ENCODE data around the gene CD63. TPM values are rescaled to one million over a fixed set of nuclear protein-coding genes. Genes with fewer than 3 reads are reported as not detected.

CD63 gene
- total RNA-seq (46.4 TPM), polyA plus RNA-seq (100 to 1,000 TPM; 145 to 205 (median 180) TPM)

- no peaks in the 10 kb centered on the region for H3K9me3 ChIP-seq (ENCODE audit: control insufficient read depth in 2 of 2, low read length in 2 of 2)
- DNase-seq (peak in 2 of 3 donors; percentile 61 to 72), ATAC-seq (ENCODE audit: low read depth in 2 of 2) (peak; percentile 57 to 58)
- H3K4me3 ChIP-seq (ENCODE audit: low read depth, low read length), result peak within 1 kb of the TSS; percentile 73
- Mint-ChIP-seq H3K27me3 (no peaks in the 10 kb centered on the region), H3K4me3 (peak within 1 kb of the TSS; percentile 85 to 94 (median 92)), H3K4me1 (peaks cover 6 to 48% (median 32%) of the 10 kb centered on the region in 4 donors), H3K36me3 (no peaks in the 10 kb centered on the region), H3K27ac (peak within 1 kb of the TSS; percentile 93 to 96 (median 95)), H3K9me3 (peaks cover 0 to 2% (median 0%) of the 10 kb centered on the region in 7 donors)
- peaks cover 42% of the 10 kb centered on the region for H3K4me1 ChIP-seq (ENCODE audit: control insufficient read depth, insufficient read depth, low read length, poor library complexity, severe bottlenecking)
- H3K27me3 ChIP-seq (ENCODE audit: control insufficient read depth, insufficient read depth, low read length), result no peaks in the 10 kb centered on the region
- H3K36me3 ChIP-seq (ENCODE audit: control insufficient read depth, insufficient read depth, low read length), result no peaks in the 10 kb centered on the region
- H3K27ac ChIP-seq (ENCODE audit: insufficient read depth, low read length, poor library complexity, severe bottlenecking), result peak within 1 kb of the TSS; percentile 79
Observed at GRCh38 chr12:55728939-55729818, at the start of gene CD63. Gene CD63, minus strand, starts transcription at chr12:55729009. Its CDS starts 668 bp downstream, at chr12:55728341.

- H3K27me3 ChIP-seq (ENCODE audit: control insufficient read depth, insufficient read depth, low read length), result no peaks in the 10 kb centered on the region
- Mint-ChIP-seq H3K9me3 (peaks cover 0 to 1% (median 0%) of the 10 kb centered on the region in 7 donors), H3K4me1 (peaks cover 5 to 21% (median 11%) of the 10 kb centered on the region in 4 donors), H3K4me3 (no peak overlapping the region), H3K36me3 (peaks cover 23% of the 10 kb centered on the region), H3K27ac (peak overlapping the region in 1 of 3 donors; percentile 31), H3K27me3 (no peaks in the 10 kb centered on the region)
- DNase-seq (no peak), ATAC-seq (ENCODE audit: low read depth in 2 of 2) (no peak)
- H3K36me3 ChIP-seq (ENCODE audit: control insufficient read depth, insufficient read depth, low read length), result peaks cover 49% of the 10 kb centered on the region
- H3K4me3 ChIP-seq (ENCODE audit: low read depth, low read length), result no peak overlapping the region
- H3K9me3 ChIP-seq (ENCODE audit: control insufficient read depth in 2 of 2, low read length in 2 of 2), result no peaks in the 10 kb centered on the region
- H3K4me1 ChIP-seq (ENCODE audit: control insufficient read depth, insufficient read depth, low read length, poor library complexity, severe bottlenecking), result no peaks in the 10 kb centered on the region
- no peak overlapping the region for H3K27ac ChIP-seq (ENCODE audit: insufficient read depth, low read length, poor library complexity, severe bottlenecking)
Observed at GRCh38 chr12:55777856-55778255, 49.0 kb upstream of the CD63 start.

GRCh38 chr12:55771736-55772135 is 42.9 kb upstream of the CD63 start:
- H3K9me3 Mint-ChIP-seq, result peaks cover 0 to 2% (median 0%) of the 10 kb centered on the region in 7 donors
- DNase-seq (no peak), ATAC-seq (ENCODE audit: low read depth in 2 of 2) (no peak)
- H3K4me3 Mint-ChIP-seq, result no peak overlapping the region
- no peaks in the 10 kb centered on the region for H3K27me3 ChIP-seq (ENCODE audit: control insufficient read depth, insufficient read depth, low read length)
- peaks cover 41% of the 10 kb centered on the region for H3K36me3 ChIP-seq (ENCODE audit: control insufficient read depth, insufficient read depth, low read length)
- H3K27ac ChIP-seq (ENCODE audit: insufficient read depth, low read length, poor library complexity, severe bottlenecking), result no peak overlapping the region
- no peaks in the 10 kb centered on the region for H3K9me3 ChIP-seq (ENCODE audit: control insufficient read depth in 2 of 2, low read length in 2 of 2)
- peak overlapping the region; percentile 16 to 42 (median 40) for H3K27ac Mint-ChIP-seq
- H3K4me1 ChIP-seq (ENCODE audit: control insufficient read depth, insufficient read depth, low read length, poor library complexity, severe bottlenecking), result no peaks in the 10 kb centered on the region
- no peaks in the 10 kb centered on the region for H3K27me3 Mint-ChIP-seq
- H3K4me1 Mint-ChIP-seq, result peaks cover 14 to 18% (median 14%) of the 10 kb centered on the region in 4 donors
- H3K4me3 ChIP-seq (ENCODE audit: low read depth, low read length), result no peak overlapping the region
- peaks cover 20% of the 10 kb centered on the region for H3K36me3 Mint-ChIP-seq

- no peaks in the 10 kb centered on the region for H3K27me3 ChIP-seq (ENCODE audit: control insufficient read depth, insufficient read depth, low read length)
- no peak overlapping the region for H3K27ac ChIP-seq (ENCODE audit: insufficient read depth, low read length, poor library complexity, severe bottlenecking)
- Mint-ChIP-seq H3K4me3 (no peak overlapping the region), H3K9me3 (peaks cover 0 to 2% (median 0%) of the 10 kb centered on the region in 7 donors), H3K4me1 (peaks cover 8 to 12% (median 11%) of the 10 kb centered on the region in 4 donors), H3K27me3 (no peaks in the 10 kb centered on the region), H3K27ac (peak overlapping the region in 1 of 3 donors; percentile 58), H3K36me3 (peaks cover 23% of the 10 kb centered on the region)
- H3K9me3 ChIP-seq (ENCODE audit: control insufficient read depth in 2 of 2, low read length in 2 of 2), result no peaks in the 10 kb centered on the region
- H3K4me1 ChIP-seq (ENCODE audit: control insufficient read depth, insufficient read depth, low read length, poor library complexity, severe bottlenecking), result no peaks in the 10 kb centered on the region
- H3K4me3 ChIP-seq (ENCODE audit: low read depth, low read length), result no peak overlapping the region
- H3K36me3 ChIP-seq (ENCODE audit: control insufficient read depth, insufficient read depth, low read length), result peaks cover 37% of the 10 kb centered on the region
- DNase-seq (no peak), ATAC-seq (ENCODE audit: low read depth in 2 of 2) (no peak)
Observed at GRCh38 chr12:55767156-55767555, 38.3 kb upstream of the CD63 start.

- DNase-seq (no peak), ATAC-seq (ENCODE audit: low read depth in 2 of 2) (no peak)
- peaks cover 0 to 2% (median 0%) of the 10 kb centered on the region in 7 donors for H3K9me3 Mint-ChIP-seq
- peak overlapping the region in 1 of 4 donors; percentile 15 for H3K4me3 Mint-ChIP-seq
- H3K27ac ChIP-seq (ENCODE audit: insufficient read depth, low read length, poor library complexity, severe bottlenecking), result no peak overlapping the region
- no peaks in the 10 kb centered on the region for H3K4me1 ChIP-seq (ENCODE audit: control insufficient read depth, insufficient read depth, low read length, poor library complexity, severe bottlenecking)
- H3K9me3 ChIP-seq (ENCODE audit: control insufficient read depth in 2 of 2, low read length in 2 of 2), result no peaks in the 10 kb centered on the region
- H3K36me3 Mint-ChIP-seq, result peaks cover 17% of the 10 kb centered on the region
- peak overlapping the region in 2 of 3 donors; percentile 68 to 87 for H3K27ac Mint-ChIP-seq
- H3K36me3 ChIP-seq (ENCODE audit: control insufficient read depth, insufficient read depth, low read length), result peaks cover 26% of the 10 kb centered on the region
- no peaks in the 10 kb centered on the region for H3K27me3 Mint-ChIP-seq
- H3K27me3 ChIP-seq (ENCODE audit: control insufficient read depth, insufficient read depth, low read length), result no peaks in the 10 kb centered on the region
- no peak overlapping the region for H3K4me3 ChIP-seq (ENCODE audit: low read depth, low read length)
- peaks cover 0 to 16% (median 7%) of the 10 kb centered on the region in 4 donors for H3K4me1 Mint-ChIP-seq
Observed at GRCh38 chr12:55765736-55766290, 37.0 kb upstream of the CD63 start.

GRCh38 chr12:55762646-55763045 is 33.8 kb upstream of the CD63 start:
- Mint-ChIP-seq H3K4me1 (peaks cover 0 to 13% (median 4%) of the 10 kb centered on the region in 4 donors), H3K9me3 (no peaks in the 10 kb centered on the region), H3K36me3 (peaks cover 21% of the 10 kb centered on the region), H3K4me3 (no peak overlapping the region), H3K27ac (no peak overlapping the region), H3K27me3 (no peaks in the 10 kb centered on the region)
- Histone ChIP-seq H3K9me3 (ENCODE audit: control insufficient read depth in 2 of 2, low read length in 2 of 2) (no peaks in the 10 kb centered on the region), H3K27ac (ENCODE audit: insufficient read depth, low read length, poor library complexity, severe bottlenecking) (no peak overlapping the region), H3K36me3 (ENCODE audit: control insufficient read depth, insufficient read depth, low read length) (peaks cover 33% of the 10 kb centered on the region), H3K4me3 (ENCODE audit: low read depth, low read length) (no peak overlapping the region), H3K4me1 (ENCODE audit: control insufficient read depth, insufficient read depth, low read length, poor library complexity, severe bottlenecking) (no peaks in the 10 kb centered on the region), H3K27me3 (ENCODE audit: control insufficient read depth, insufficient read depth, low read length) (no peaks in the 10 kb centered on the region)
- DNase-seq (no peak), ATAC-seq (ENCODE audit: low read depth in 2 of 2) (no peak)

GRCh38 chr12:55760663-55761062 is 31.9 kb upstream of the CD63 start:
- Histone ChIP-seq H3K4me3 (ENCODE audit: low read depth, low read length) (no peak overlapping the region), H3K36me3 (ENCODE audit: control insufficient read depth, insufficient read depth, low read length) (peaks cover 46% of the 10 kb centered on the region), H3K27me3 (ENCODE audit: control insufficient read depth, insufficient read depth, low read length) (no peaks in the 10 kb centered on the region), H3K4me1 (ENCODE audit: control insufficient read depth, insufficient read depth, low read length, poor library complexity, severe bottlenecking) (no peaks in the 10 kb centered on the region), H3K27ac (ENCODE audit: insufficient read depth, low read length, poor library complexity, severe bottlenecking) (no peak overlapping the region), H3K9me3 (ENCODE audit: control insufficient read depth in 2 of 2, low read length in 2 of 2) (no peaks in the 10 kb centered on the region)
- no peaks in the 10 kb centered on the region for H3K27me3 Mint-ChIP-seq
- H3K4me3 Mint-ChIP-seq, result no peak overlapping the region
- DNase-seq (no peak), ATAC-seq (ENCODE audit: low read depth in 2 of 2) (no peak)
- peaks cover 27% of the 10 kb centered on the region for H3K36me3 Mint-ChIP-seq
- peak overlapping the region in 2 of 3 donors; percentile 55 to 68 for H3K27ac Mint-ChIP-seq
- H3K9me3 Mint-ChIP-seq, result no peaks in the 10 kb centered on the region
- H3K4me1 Mint-ChIP-seq, result peaks cover 0 to 11% (median 4%) of the 10 kb centered on the region in 4 donors

All from CD4-positive, CD25-positive, alpha-beta regulatory T cell (primary cell).